Stimulated activated naive B cell treated with anti-CD40 and anti-IgM and Interleukin-4, amounts not matched to agents 10 μg/mL and 1 μg/mL and 100 μg/mL, for 72 hours (primary cell): ENCODE measurements around the gene SH3BP1.
A peak's percentile ranks its signal among the peaks of the same experiment; 100 is the strongest.
"Not testable (repeated sequence)": the region's sequence is repeated elsewhere in the genome, so short reads cannot be mapped to it uniquely, and the experiment has no call there.

Source experiments
- ATAC-seq, 2 donors: fragments of 150-1000 bp; cut with Tn5 transposase; replicated peaks; 2 replicates each; pipeline ENCODE4 v1.10.0; 2021; ENCODE audit warnings: moderate library complexity in 1 of 2
- DNase-seq: peaks from one replicate; pipeline ENCODE4 v3.0.0; 2021
- H3K27ac Mint-ChIP-seq: one replicate; pipeline ENCODE4 v1.8.0; 2022; ENCODE audit warnings: mild to moderate bottlenecking, mixed read lengths
- H3K27me3 Mint-ChIP-seq, 2 donors: one replicate each; pipeline ENCODE4 v1.8.0; 2022; ENCODE audit warnings: mixed read lengths in 2 of 2
- H3K36me3 Mint-ChIP-seq, 2 donors: one replicate each; pipeline ENCODE4 v1.8.0; 2022; ENCODE audit warnings: mixed read lengths in 2 of 2, mild to moderate bottlenecking in 1 of 2
- H3K4me1 Mint-ChIP-seq, 2 donors: one replicate each; pipeline ENCODE4 v1.8.0; 2022; ENCODE audit warnings: mixed read lengths in 2 of 2, mild to moderate bottlenecking in 1 of 2
- H3K4me3 Mint-ChIP-seq, 2 donors: one replicate each; pipeline ENCODE4 v1.8.0; 2022; ENCODE audit warnings: mild to moderate bottlenecking in 2 of 2, mixed read lengths in 2 of 2, moderate library complexity in 1 of 2
- H3K9me3 Mint-ChIP-seq, 2 donors: one replicate each; pipeline ENCODE4 v1.8.0; 2022; ENCODE audit warnings: mixed read lengths in 2 of 2, mild to moderate bottlenecking in 1 of 2

Gene SH3BP1

DNA sequence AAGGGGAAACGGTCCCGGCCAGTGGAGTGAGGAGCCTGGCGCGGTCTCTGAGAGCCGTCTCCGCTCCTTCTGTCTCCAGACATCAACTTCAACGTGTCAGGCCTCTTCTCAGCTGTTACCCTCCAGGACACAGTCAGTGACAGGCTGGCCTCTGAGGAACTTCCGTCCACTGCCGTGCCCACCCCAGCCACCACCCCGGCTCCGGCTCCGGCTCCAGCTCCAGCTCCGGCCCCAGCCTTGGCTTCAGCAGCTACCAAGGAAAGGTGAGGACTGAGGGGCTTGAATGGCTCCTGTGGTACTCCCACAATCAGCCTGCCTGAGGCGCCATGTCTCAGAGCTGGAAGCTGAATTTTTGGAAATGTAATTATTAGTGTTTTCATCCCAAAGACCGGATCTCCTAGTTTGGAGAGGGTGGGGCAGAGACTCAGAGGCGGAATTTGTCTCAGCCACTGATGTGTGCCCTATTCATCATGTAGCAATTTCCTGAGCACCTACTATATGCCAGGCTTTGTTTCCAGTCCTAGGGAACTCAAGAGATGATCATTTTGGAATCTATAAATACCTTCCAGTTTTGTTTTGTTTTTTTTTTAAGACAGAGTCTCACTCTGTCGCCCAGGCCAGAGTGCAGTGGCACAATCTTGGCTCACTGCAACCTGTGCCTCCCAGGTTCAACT lies 11.1 kb downstream of the SH3BP1 start:
- ATAC-seq: no peak
- H3K9me3 Mint-ChIP-seq: no peaks in the 10 kb centered on the region
- H3K4me3 Mint-ChIP-seq: no peak overlapping the region
- no peaks in the 10 kb centered on the region for H3K27me3 Mint-ChIP-seq
- no peak overlapping the region for H3K27ac Mint-ChIP-seq
- peaks cover 35 to 61% of the 10 kb centered on the region in 2 donors for H3K36me3 Mint-ChIP-seq
- DNase-seq: no peak
- H3K4me1 Mint-ChIP-seq: peaks cover 2 to 6% of the 10 kb centered on the region in 2 donors

DNA sequence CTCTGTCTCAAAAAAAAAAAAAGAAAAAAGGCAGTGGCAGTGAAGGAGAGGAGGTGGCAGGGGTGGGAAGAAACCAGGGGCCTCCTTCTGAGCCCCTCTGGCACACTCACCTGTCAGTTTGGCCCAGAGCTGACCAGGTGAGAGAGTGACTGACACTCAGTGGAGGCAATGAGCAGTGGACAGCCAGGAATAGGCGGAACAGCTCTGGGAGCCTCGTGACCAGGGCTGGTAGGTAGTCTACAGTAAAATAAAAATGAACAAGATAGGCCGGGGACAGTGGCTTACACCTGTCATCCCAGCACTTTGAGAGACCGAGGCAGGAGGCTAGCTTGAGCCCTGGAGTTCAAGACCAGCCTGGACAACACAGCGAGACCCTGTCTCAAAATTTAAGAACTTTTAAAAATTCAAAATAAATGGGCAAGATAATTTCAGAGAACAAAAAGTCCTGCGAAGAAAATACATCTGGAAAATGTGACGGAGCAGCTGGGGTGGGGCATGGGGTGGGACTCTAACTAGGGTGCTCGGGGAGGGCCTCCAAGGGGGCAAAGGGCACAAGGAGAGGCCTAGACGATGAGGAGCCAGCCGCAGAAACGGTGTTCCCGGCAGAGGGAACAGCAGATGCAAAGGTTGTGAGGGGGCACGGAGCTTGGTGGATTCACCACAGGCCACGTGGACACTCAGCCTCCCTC lies 15.2 kb downstream of the SH3BP1 start:
- H3K4me1 Mint-ChIP-seq: peaks cover 10 to 20% of the 10 kb centered on the region in 2 donors
- no peak overlapping the region for H3K4me3 Mint-ChIP-seq
- peaks cover 22 to 43% of the 10 kb centered on the region in 2 donors for H3K36me3 Mint-ChIP-seq
- ATAC-seq (no peak), DNase-seq (no peak)
- H3K9me3 Mint-ChIP-seq: no peaks in the 10 kb centered on the region
- H3K27me3 Mint-ChIP-seq: no peaks in the 10 kb centered on the region
- peak overlapping the region; percentile 28 for H3K27ac Mint-ChIP-seq

DNA sequence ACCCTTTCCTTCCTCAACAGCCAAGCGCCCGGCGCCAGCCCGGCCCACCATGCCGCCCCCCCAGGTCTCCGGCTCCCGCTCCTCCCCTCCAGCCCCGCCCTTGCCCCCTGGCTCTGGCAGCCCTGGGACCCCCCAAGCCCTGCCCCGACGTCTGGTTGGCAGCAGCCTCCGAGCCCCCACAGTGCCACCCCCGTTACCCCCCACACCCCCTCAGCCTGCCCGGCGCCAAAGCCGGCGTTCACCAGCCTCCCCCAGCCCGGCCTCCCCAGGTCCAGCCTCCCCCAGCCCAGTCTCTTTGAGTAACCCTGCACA lies 15.7 kb downstream of the SH3BP1 start:
- Mint-ChIP-seq H3K36me3 (peaks cover 22 to 39% of the 10 kb centered on the region in 2 donors), H3K9me3 (no peaks in the 10 kb centered on the region), H3K4me3 (no peak overlapping the region), H3K27ac (no peak overlapping the region), H3K27me3 (no peaks in the 10 kb centered on the region), H3K4me1 (peaks cover 15 to 25% of the 10 kb centered on the region in 2 donors)
- DNase-seq: no peak
- ATAC-seq: no peak

DNA sequence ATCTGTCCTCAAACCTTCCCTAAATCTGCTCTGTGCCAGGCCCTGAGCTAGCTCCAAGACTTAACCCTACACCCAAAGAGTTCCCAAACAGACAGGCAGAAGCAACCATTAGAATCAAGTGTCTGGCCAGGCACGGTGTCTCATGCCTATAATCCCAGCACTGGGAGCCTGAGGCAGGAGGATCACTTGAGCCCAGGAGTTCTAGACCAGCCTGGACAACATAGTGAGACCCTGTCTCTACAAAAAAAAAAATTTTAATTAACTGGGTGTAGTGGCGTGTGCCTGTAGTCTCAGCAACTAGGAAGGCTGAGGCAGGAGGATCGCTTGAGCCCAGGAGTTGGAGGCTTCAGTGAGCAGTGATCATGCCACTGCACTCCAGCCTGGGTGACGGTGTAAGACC lies 17.1 kb downstream of the SH3BP1 start:
- not testable (repeated sequence) for H3K4me3 Mint-ChIP-seq, ATAC-seq, DNase-seq, H3K9me3 Mint-ChIP-seq, H3K27me3 Mint-ChIP-seq
- Mint-ChIP-seq H3K27ac (peak overlapping the region; percentile 79), H3K36me3 (peaks cover 26 to 44% of the 10 kb centered on the region in 2 donors), H3K4me1 (peaks cover 28 to 39% of the 10 kb centered on the region in 2 donors)

DNA sequence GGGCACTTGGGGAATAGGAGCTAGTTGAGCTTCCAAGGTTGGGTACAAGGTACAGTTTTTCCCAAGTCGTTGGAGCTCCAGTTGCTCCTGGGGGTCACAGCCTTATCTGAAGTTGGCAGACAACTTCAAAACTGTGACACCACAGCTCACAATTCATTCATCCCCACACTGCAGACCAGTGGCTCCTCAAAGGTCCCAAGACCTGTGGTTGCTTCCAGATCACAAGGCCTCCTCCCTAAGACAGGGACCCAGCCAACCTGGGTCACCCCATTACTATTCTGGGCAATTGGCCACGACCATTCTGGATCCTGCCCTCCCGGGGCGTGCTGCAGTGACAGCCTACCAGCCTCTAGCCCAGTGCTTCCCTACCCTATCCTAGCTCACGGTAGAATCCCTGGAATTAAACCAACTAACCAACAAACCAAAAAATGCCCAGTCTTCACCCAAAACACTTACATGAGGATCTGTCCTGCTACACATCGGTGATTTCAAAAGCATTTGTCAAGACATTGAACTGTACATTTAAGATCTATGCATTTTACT lies 18.2 kb downstream of the SH3BP1 start:
- peak; percentile 29 for DNase-seq
- Mint-ChIP-seq H3K9me3 (peaks cover 0 to 3% of the 10 kb centered on the region in 2 donors), H3K27ac (peak overlapping the region; percentile 97), H3K27me3 (no peaks in the 10 kb centered on the region), H3K4me3 (peak overlapping the region; percentile 91 to 94), H3K4me1 (peaks cover 37 to 49% of the 10 kb centered on the region in 2 donors), H3K36me3 (peaks cover 29 to 47% of the 10 kb centered on the region in 2 donors)
- peak in 1 of 2 donors; percentile 5 for ATAC-seq

DNA sequence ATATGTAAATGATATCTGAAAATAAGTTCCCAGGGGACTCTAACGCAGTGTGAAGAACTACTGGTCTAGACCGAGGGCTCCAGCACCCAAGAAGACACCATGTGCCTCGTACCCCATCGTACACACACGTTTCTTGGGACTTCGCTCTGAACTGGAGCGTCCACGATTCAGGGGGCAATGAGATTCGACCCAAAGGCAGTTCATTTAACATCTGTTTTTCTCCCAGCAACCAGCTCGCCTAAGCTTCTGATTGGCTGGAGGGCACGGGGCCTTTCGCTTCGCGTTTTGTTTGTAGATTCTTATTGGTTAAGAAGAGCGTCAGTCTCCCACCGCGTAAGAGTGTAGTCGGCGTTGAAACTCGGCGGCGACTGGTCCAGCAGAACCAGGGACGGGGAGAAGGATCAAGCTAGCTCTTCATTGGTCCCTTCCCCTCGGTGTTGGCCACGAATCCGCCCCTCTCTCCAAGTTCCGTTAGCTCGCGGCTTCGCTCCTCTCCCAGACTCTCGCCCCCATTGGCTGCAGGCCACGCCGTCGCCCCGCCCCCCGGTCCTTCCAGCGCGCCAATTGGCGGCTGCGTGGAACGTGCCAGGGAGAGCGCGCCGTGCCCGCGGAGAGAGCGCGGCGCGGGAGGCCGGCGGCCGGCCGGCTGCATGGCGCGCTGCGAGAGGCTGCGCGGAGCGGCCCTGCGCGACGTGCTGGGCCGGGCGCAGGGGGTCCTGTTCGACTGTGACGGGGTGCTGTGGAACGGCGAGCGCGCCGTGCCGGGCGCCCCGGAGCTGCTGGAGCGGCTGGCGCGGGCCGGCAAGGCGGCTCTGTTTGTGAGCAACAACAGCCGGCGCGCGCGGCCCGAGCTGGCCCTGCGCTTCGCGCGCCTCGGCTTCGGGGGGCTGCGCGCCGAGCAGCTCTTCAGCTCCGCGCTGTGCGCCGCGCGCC lies 18.9 kb downstream of the SH3BP1 start, which contains the start of gene PDXP:
Gene PDXP (plus strand): TSS at position 591 of the 933 bp plus-strand sequence. CDS start 60 bp downstream, at position 651.
- DNase-seq (peak; percentile 98), ATAC-seq (peak; percentile 92 to 94)
- H3K9me3 Mint-ChIP-seq: peaks cover 0 to 3% of the 10 kb centered on the region in 2 donors
- peaks cover 38 to 52% of the 10 kb centered on the region in 2 donors for H3K4me1 Mint-ChIP-seq
- H3K27me3 Mint-ChIP-seq: no peaks in the 10 kb centered on the region
- peak within 1 kb of the TSS; percentile 92 to 94 for H3K4me3 Mint-ChIP-seq
- peaks cover 29 to 40% of the 10 kb centered on the region in 2 donors for H3K36me3 Mint-ChIP-seq
- peak within 1 kb of the TSS; percentile 97 for H3K27ac Mint-ChIP-seq

DNA sequence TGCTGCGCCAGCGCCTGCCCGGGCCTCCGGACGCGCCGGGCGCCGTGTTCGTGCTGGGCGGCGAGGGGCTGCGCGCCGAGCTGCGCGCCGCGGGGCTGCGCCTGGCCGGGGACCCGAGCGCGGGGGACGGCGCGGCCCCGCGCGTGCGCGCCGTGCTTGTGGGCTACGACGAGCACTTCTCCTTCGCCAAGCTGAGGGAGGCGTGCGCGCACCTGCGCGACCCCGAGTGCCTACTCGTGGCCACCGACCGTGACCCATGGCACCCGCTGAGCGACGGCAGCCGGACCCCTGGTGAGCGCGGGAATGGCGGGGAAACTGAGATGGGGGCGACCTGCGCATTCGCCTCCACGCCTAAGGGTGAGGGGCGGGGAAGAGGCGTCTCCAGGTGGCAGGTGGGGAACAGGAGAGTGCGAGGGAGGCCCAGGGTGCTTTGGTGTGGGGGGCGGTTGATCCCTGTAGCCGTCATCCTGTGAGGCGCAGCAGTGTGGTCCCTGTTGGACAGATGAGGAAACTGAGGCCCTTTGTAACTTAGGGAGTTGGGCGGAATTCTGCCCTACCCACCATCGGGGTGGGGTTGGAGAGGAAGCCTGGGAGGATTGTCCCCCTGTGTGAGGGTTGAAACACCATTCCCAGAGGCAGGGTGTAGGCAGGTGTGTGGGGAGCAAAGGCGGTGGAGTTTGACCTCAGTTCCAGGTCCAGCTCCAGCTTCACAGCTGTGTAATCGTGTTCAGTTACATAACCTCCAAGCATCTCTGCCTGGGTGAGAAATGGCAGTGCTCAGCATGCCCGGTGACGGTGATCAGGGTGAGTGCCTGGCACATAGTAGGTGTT lies 19.8 kb downstream of the SH3BP1 start:
- H3K4me1 Mint-ChIP-seq: peaks cover 40 to 50% of the 10 kb centered on the region in 2 donors
- H3K36me3 Mint-ChIP-seq: peaks cover 24 to 36% of the 10 kb centered on the region in 2 donors
- H3K9me3 Mint-ChIP-seq: peaks cover 0 to 3% of the 10 kb centered on the region in 2 donors
- H3K27me3 Mint-ChIP-seq: no peaks in the 10 kb centered on the region
- ATAC-seq: peak; percentile 2 to 6
- peak overlapping the region; percentile 87 to 92 for H3K4me3 Mint-ChIP-seq
- no peak for DNase-seq
- H3K27ac Mint-ChIP-seq: peak overlapping the region; percentile 85

DNA sequence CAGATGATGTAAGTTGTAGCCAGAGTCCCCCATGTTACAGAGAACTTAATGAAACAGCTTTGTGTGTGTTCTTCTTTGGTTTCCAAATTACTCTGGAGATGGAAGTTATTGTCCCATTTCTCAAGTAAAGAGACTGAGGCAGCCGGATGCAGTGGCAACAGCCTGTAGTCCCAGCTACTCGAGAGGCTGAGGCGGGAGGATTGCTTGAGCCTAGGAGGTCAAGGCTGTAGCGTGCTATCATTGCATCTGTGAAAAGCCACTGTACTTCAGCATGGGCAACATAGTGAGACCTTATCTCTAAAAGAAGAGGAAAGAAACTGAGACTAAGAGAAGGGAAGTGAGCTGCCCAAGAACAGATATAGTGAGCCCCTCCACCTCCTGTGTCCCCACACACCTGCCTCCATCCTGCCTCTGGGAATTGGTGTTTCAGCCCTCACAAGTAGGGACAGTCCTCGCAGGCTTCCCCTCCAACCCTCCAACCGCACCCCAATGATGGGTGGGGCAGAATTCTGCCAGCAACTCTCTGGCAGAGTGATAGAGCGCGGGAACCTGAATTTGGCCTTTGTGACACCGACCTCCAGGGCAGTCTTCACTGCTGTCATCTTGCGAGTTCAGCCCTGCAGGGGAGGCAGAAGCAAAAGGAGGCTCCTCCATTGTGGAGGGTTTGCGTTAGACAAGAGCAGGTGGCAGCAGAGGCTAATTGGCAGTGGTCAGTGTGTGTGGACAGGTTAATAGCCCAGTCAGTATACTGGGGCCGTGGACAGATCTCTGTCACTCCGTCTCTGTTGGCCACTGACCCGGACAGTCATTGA lies 20.6 kb downstream of the SH3BP1 start:
- DNase-seq (no peak), ATAC-seq (no peak)
- peak overlapping the region; percentile 87 to 92 for H3K4me3 Mint-ChIP-seq
- H3K4me1 Mint-ChIP-seq: peaks cover 40 to 49% of the 10 kb centered on the region in 2 donors
- peaks cover 20 to 35% of the 10 kb centered on the region in 2 donors for H3K36me3 Mint-ChIP-seq
- peak overlapping the region; percentile 85 for H3K27ac Mint-ChIP-seq
- H3K9me3 Mint-ChIP-seq: peaks cover 0 to 3% of the 10 kb centered on the region in 2 donors
- no peaks in the 10 kb centered on the region for H3K27me3 Mint-ChIP-seq

DNA sequence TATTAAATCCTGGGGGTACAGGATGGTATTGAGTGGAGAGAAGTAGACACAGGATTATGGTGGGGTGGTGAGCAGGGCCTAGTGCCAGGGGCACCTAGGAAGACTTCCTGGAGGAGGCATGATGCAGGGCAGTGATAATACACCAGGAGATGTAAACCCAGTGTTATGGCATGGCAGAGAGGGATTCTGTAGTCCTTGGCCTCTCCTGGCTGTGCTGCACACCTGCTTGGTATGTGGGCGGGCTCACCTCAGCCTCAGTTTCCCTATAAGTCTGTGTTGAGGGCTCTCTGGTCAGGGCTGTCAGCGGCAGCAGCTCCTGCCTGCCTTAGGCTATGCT lies 21.2 kb downstream of the SH3BP1 start:
- peak overlapping the region; percentile 87 to 92 for H3K4me3 Mint-ChIP-seq
- ATAC-seq (no peak), DNase-seq (no peak)
- peaks cover 0 to 3% of the 10 kb centered on the region in 2 donors for H3K9me3 Mint-ChIP-seq
- peak overlapping the region; percentile 74 for H3K27ac Mint-ChIP-seq
- H3K4me1 Mint-ChIP-seq: peaks cover 40 to 50% of the 10 kb centered on the region in 2 donors
- H3K27me3 Mint-ChIP-seq: no peaks in the 10 kb centered on the region
- H3K36me3 Mint-ChIP-seq: peaks cover 23 to 37% of the 10 kb centered on the region in 2 donors

DNA sequence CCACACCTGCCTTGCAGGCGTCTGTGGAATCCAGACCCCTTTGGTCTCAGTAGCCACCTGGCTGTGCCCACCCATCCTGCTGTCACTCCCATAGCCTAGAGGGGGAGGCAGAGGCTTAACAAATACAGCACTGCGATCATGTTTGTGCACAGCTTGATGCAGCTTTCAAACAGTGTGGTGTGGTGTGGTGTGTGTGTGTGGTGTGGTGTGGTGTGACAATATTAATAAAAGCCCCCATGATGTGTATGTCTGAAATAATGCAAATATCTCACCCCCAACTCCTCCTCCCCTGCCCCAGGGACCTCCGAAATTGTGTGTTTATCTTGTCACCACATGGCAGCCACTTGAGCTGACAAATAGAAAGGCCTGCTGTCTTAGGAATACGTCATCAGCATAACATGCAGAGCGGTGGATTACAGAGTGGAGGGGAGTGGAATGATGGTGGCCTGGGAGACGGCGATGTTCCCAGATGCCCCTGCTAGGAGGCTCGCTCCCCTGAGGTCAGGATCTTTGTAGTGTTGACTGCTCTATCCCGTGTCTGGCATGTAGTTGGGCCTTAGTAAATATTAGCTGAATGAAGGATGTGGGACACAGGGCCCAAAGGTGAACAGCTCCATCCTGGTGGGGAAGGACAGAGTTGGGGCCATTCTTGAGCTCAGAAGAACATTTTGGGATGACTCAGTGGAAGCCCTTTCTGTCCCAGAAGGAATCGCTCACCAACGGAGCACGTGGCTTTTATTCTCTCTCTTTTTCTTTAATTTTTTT lies 21.9 kb downstream of the SH3BP1 start:
- H3K9me3 Mint-ChIP-seq: peaks cover 0 to 3% of the 10 kb centered on the region in 2 donors
- no peak for DNase-seq
- H3K4me1 Mint-ChIP-seq: peaks cover 43 to 56% of the 10 kb centered on the region in 2 donors
- peaks cover 28 to 36% of the 10 kb centered on the region in 2 donors for H3K36me3 Mint-ChIP-seq
- peak overlapping the region; percentile 86 for H3K27ac Mint-ChIP-seq
- peak overlapping the region; percentile 87 to 92 for H3K4me3 Mint-ChIP-seq
- H3K27me3 Mint-ChIP-seq: no peaks in the 10 kb centered on the region
- ATAC-seq: no peak

DNA sequence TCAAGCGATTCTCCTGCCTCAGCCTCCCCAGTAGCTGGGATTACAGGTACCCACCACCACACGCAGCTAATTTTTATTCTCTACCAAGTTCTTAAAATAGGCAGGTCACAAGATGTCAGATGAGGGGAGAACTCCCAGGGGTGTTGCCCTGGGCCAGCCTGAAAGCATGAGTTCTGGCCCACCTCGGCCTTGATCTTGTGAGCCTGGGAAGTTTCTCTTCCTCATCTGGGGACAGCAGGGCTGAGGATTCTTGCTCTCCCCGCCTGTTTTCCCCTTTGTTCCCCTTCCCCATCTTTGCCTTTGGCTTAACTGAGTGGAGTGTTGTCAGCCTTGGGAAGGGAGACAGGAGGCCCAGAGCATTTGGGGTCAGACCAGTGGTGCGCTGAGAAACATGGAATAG lies 22.6 kb downstream of the SH3BP1 start:
- Mint-ChIP-seq H3K4me3 (peak overlapping the region; percentile 78 to 80), H3K27me3 (no peaks in the 10 kb centered on the region), H3K36me3 (peaks cover 34 to 43% of the 10 kb centered on the region in 2 donors), H3K4me1 (peaks cover 46 to 62% of the 10 kb centered on the region in 2 donors), H3K9me3 (peaks cover 0 to 3% of the 10 kb centered on the region in 2 donors), H3K27ac (peak overlapping the region; percentile 94)
- DNase-seq (no peak), ATAC-seq (no peak)

DNA sequence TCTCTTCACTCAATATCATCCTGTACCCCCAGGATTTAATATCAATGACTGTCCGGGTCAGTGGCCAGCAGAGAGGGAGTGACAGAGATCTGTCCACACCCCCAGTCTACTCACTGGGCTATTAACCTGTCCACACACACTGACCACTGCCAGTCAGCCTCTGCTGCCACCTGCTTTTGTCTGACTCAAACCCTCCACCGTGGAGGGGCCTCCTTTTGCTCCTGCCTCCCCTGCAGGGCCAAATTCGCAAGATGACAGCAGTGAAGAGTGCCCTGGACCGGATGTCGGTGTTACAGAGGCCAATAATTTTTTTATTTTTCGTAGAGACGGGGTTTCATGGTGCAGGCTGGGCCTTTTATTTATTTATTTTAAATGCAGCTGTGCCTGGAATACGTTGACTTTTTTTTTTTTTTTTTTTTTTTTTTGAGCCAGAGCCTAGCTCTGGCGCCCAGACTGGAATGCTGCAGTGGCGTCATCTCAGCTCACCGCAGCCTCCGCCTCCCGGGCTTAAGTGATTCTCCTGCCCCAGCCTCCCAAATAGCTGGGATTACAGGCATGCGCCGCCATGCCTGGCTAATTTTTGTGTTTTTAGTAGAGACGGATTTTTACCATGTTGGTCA lies 24.2 kb downstream of the SH3BP1 start:
- H3K27me3 Mint-ChIP-seq: no peaks in the 10 kb centered on the region

More for the DNA sequence above, 24.2 kb downstream of the SH3BP1 start:
- no peak for DNase-seq
- ATAC-seq: no peak
- peaks cover 0 to 3% of the 10 kb centered on the region in 2 donors for H3K9me3 Mint-ChIP-seq
- peaks cover 42 to 55% of the 10 kb centered on the region in 2 donors for H3K4me1 Mint-ChIP-seq
- no peak overlapping the region for H3K27ac Mint-ChIP-seq
- H3K4me3 Mint-ChIP-seq: peak overlapping the region in 1 of 2 donors; percentile 10
- H3K36me3 Mint-ChIP-seq: peaks cover 41 to 57% of the 10 kb centered on the region in 2 donors
